Measurements from ENCODE around the gene PSIP1.
"Not testable (repeated sequence)": the region's sequence is repeated elsewhere in the genome, so short reads cannot be mapped to it uniquely, and the experiment has no call there.

PSIP1 gene

GRCh38 chr9:15510789-15511575 is at the start of gene PSIP1:
TSS of gene PSIP1 (minus strand) at chr9:15510970. CDS start at chr9:15510188, 782 bp downstream.
- peak; percentile 97 for DNase-seq

- peak; percentile 84 for DNase-seq
Measured at GRCh38 chr9:15553528-15553898, 42.7 kb upstream of the PSIP1 start.

- peak; percentile 98 for DNase-seq
Measured at GRCh38 chr9:15552636-15553527, 42.1 kb upstream of the PSIP1 start, which contains the start of gene CCDC171. TSS of gene CCDC171 (plus strand) at chr9:15553043. CDS start at chr9:15564089, 11,046 bp downstream.

- DNase-seq, result no peak
Measured at GRCh38 chr9:15549611-15550010, 38.8 kb upstream of the PSIP1 start.

- DNase-seq, result no peak
Measured at GRCh38 chr9:15543047-15543813, 32.5 kb upstream of the PSIP1 start.

GRCh38 chr9:15542624-15543023 is 31.9 kb upstream of the PSIP1 start:
- no peak for DNase-seq

- no peak for DNase-seq
Measured at GRCh38 chr9:15541872-15542271, 31.1 kb upstream of the PSIP1 start.

GRCh38 chr9:15531380-15531779 is 20.6 kb upstream of the PSIP1 start:
- no peak for DNase-seq

GRCh38 chr9:15529566-15530324 is 19.0 kb upstream of the PSIP1 start:
- no peak for DNase-seq

GRCh38 chr9:15527035-15527434 is 16.3 kb upstream of the PSIP1 start:
- DNase-seq, result not testable (repeated sequence)

- DNase-seq, result no peak
Measured at GRCh38 chr9:15525958-15526357, 15.2 kb upstream of the PSIP1 start.

- DNase-seq, result no peak
Measured at GRCh38 chr9:15524845-15525455, 14.2 kb upstream of the PSIP1 start.

- DNase-seq, result no peak
Measured at GRCh38 chr9:15522130-15522755, 11.5 kb upstream of the PSIP1 start.

GRCh38 chr9:15521254-15521653 is 10.5 kb upstream of the PSIP1 start:
- DNase-seq, result no peak

- no peak for DNase-seq
Measured at GRCh38 chr9:15519831-15520230, 9.1 kb upstream of the PSIP1 start.

- peak; percentile 22 for DNase-seq
Measured at GRCh38 chr9:15513335-15513734, 2.6 kb upstream of the PSIP1 start.

- no peak for DNase-seq
Measured at GRCh38 chr9:15512889-15513288, 2.1 kb upstream of the PSIP1 start.

- no peak for DNase-seq
Measured at GRCh38 chr9:15512204-15512603, 1.4 kb upstream of the PSIP1 start.

- peak; percentile 67 for DNase-seq
Measured at GRCh38 chr9:15509931-15510788, 610 bp downstream of the PSIP1 start.

- DNase-seq, result no peak
Measured at GRCh38 chr9:15505921-15506320, 4.8 kb downstream of the PSIP1 start.

All from NCI-H1092 treated with DMSO at 0.1 percent for 48 hours (cell line).